ENCODE data around the gene SPATA2. TPM values are rescaled to one million over a fixed set of nuclear protein-coding genes. Genes with fewer than 3 reads are reported as not detected.
"Not testable (repeated sequence)": the region's sequence is repeated elsewhere in the genome, so short reads cannot be mapped to it uniquely, and the experiment has no call there.

The SPATA2 gene, protein sequence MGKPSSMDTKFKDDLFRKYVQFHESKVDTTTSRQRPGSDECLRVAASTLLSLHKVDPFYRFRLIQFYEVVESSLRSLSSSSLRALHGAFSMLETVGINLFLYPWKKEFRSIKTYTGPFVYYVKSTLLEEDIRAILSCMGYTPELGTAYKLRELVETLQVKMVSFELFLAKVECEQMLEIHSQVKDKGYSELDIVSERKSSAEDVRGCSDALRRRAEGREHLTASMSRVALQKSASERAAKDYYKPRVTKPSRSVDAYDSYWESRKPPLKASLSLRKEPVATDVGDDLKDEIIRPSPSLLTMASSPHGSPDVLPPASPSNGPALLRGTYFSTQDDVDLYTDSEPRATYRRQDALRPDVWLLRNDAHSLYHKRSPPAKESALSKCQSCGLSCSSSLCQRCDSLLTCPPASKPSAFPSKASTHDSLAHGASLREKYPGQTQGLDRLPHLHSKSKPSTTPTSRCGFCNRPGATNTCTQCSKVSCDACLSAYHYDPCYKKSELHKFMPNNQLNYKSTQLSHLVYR
- total RNA-seq (2014; rRNA removed; shearing (Covaris generic)) = 3.3 and 4.6 TPM in 2 replicates
- polyA plus RNA-seq (2015; cell fraction: cytosol; rRNA removed) = 13.0 and 14.3 TPM in 2 replicates
- 7.2 and 7.3 TPM in 2 replicates for polyA plus RNA-seq (2015; cell fraction: nucleus; rRNA removed)

DNA sequence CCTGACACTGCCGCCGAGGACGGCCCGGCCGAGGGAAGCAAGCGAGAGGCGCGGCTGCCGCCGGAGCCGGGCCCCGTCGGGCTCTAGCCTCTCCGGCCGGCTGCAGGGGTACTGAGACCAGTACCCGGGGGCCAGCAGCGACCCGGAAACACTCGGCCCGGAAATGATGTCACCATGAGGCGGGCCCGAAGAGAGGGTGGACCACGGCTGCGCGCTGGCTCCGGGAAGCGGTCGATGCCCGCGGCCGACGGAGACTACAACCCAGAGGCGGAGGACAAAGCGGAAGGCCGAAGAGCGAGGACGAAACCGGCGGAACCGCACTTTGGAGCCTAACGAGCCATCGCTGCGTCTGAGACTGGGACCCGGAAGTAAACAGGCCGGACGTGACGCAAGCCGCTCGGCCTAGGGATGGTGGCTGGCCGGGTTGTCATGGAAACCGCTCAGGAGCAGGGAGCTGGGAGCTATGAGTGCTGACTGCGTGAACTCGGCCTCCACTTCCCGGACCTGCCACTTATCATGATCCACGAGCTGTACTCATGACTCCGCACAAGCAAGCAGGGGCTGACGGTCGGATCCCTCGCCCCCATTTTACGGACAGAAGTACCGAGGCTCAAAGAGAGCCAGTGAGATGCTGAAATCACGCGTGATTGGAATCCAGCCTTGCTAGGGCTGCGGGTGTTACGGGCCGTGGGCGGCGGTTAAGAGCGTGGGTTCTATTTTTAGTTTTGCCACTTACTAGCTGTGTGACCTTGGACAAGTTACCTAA lies at the start of gene SPATA2:
Gene SPATA2 (minus strand): TSS at position 150 of the 766 bp plus-strand sequence. CDS start 7,039 bp downstream, outside the sequence.
- DNase-seq (ENCODE audit: low read depth, low spot score) = peak; percentile 98

DNA sequence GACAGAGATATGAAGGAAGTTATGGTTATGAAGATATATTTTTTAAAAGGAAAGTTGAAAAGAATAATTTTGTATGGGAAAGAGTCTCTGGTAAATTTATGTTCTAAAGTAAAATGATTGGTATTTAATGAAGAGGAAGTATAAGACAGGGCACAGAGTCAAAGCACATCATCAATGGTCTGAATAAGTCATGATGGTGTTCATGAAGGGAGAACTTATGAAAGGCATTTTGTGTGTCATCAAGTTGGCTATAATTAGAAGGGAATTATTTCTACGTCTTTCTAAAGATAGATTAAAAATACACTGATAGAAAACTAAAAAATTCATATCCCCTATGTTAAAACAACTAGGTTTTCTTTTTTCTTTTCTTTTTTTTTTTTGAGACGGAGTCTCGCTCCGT lies 46.1 kb upstream of the SPATA2 start:
- DNase-seq (ENCODE audit: low read depth, low spot score) = no peak
- in situ Hi-C loops (cut with HindIII; ENCODE audit: low pct_unique_long_range_greater_than_20kb, low sequenced_read_pairs) = no loop called here

More for the DNA sequence above, at the start of gene SPATA2:
- in situ Hi-C loops (cut with HindIII; ENCODE audit: low pct_unique_long_range_greater_than_20kb, low sequenced_read_pairs) = no loop called here

DNA sequence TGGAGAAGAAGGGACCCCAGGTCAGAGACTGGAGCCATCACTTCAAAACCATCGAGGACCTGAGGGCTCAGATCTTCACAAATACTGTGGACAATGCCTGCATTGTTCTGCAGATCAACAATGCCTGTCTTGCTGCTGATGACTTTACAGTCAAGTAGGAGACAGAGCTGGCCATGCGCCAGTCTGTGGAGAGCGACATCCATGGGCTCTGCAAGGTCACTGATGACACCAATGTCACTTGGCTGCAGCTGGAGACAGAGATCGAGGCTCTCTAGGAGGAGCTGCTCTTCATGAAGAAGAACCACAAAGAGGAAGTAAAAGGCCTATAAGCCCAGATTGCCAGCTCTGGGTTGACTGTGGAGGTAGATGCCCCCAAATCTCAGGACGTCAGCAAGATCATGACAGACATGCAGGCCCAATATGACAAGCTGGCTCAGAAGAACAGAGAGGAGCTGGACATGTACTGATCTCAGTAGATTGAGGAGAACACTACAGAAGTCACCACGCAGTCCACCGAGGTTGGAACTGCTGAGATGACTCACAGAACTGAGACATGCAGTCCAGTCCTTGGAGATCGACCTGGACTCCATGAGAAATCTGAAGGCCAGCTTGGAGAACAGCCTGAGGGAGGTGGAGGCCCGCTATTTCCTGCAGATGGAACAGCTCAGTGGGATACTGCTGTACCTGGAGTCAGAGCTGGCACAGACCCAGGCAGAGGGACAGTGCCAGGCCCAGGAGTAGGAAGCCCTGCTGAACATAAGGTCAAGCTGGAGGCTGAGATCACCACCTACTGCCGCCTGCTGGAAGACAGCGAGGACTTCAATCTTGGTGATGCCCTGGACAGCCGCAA lies 42.0 kb upstream of the SPATA2 start:
- DNase-seq (ENCODE audit: low read depth, low spot score) = peak; percentile 50
- in situ Hi-C loops (cut with HindIII; ENCODE audit: low pct_unique_long_range_greater_than_20kb, low sequenced_read_pairs) = not testable (repeated sequence)

DNA sequence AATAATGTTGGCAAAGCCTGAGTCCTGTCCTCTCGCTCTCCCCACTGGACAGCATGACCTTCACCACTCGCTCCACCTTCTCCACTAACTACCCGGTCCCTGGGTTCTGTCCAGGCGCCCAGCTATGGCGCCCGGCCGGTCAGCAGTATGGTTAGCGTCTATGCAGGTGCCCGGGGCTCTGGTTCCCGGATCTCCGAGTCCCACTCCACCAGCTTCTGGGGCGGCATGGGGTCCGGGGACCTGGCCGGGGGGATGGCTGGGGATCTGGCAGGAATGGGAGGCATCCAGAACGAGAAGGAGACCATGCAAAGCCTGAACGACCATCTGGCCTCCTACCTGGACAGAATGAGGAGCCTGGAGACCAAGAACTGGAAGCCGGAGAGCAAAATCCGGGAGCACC lies 41.4 kb upstream of the SPATA2 start:
- no peak for DNase-seq (ENCODE audit: low read depth, low spot score)
- in situ Hi-C loops (cut with HindIII; ENCODE audit: low pct_unique_long_range_greater_than_20kb, low sequenced_read_pairs) = no loop called here

DNA sequence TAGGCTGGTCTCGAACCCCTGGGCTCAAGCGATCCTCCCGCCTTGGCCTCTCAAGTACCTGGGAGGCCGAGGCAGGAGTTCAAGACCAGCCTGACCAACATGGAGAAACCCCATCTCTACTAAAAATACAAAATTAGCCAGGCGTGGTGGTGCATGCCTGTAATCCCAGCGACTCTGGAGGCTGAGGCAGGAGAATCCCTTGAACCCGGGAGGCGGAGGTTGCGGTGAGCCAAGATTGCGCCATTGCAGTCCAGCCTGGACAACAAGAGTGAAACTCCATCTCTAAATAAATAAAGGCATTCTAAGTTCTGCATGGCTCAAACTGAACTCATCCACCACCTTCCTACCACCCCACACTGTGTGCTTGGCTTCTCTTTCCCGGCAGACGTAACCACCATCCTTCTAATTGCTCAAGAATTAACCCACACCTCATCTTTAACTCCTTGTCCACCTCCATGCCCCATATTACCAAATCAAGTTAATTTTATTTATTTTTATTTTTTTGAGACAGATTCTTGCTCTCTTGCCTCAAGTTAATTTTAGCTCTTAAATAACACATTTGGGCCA lies 40.6 kb upstream of the SPATA2 start:
- DNase-seq (ENCODE audit: low read depth, low spot score); in situ Hi-C loops (cut with HindIII; ENCODE audit: low pct_unique_long_range_greater_than_20kb, low sequenced_read_pairs): not testable (repeated sequence)

DNA sequence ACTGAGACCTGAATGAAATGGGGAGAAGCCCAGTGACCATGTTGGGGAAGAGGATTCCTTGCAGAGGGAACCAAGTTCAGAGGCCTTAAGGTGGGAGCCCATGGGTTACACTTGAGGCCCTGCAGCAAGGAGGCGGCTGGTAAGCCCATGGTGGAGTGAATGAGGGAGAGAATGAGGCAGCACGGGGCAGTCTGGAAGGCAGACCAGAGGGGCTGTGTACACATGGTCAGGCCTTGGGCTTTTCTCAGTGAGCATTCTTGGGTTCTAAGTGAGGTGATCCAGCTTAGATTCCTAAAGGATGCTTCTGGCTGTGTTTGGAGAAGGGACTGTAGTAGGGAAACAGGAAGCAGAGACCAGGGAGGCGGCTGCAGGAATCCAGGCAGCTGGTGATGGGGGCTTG lies 39.8 kb upstream of the SPATA2 start:
- DNase-seq (ENCODE audit: low read depth, low spot score) = no peak
- in situ Hi-C loops (cut with HindIII; ENCODE audit: low pct_unique_long_range_greater_than_20kb, low sequenced_read_pairs) = no loop called here

DNA sequence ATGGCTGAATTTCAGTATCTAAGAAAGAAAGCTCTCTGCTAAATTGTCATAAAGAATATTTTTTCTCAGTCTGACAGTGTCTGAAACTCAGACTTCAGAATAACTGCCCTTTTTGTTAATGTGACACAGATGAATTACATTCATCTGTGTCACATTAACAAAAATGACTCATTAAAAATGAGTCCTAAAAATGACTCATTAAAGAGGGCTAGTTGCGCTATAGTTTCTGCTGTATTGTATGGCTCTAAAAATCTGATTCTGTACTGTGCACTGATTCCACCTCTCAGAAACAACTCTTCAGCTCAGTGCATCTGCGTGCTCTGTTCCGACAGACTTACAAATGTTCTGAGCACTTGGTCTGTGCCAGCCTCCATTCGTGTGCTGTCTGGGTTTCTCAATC lies 35.8 kb upstream of the SPATA2 start:
- in situ Hi-C loops (cut with HindIII; ENCODE audit: low pct_unique_long_range_greater_than_20kb, low sequenced_read_pairs) = no loop called here
- no peak for DNase-seq (ENCODE audit: low read depth, low spot score)

DNA sequence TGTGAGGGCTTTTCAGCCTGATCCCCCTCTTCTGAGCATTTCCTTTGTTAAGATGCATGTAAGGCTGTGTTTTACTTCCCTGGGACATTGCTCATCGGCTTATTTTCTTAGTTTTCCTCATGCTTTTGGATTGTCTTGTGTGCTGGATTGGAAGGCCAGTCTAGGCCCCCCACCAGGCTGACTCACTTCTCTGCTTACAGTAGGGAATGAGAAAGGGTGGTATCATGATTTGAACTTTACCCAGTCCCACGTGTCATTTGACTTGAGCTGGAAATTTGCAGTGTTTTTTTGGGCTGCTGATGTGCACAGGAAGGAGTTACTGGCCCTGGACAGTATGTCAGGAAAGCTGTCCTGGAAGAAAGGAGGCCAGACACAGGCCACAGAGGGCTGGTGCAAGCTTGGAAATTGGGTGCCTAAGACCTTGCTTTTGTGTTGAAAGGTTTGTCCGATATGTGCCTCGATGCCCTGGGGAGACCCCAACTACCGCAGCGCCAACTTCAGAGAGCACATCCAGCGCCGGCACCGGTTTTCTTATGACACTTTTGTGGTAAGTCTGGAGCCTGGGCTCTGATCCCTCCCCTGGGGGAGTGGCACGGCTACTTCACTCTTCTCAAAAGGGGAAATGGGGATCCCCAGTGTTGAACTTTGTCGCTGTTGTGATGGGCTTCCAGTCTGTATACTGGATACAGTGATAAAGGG lies 33.6 kb upstream of the SPATA2 start:
- in situ Hi-C loops (cut with HindIII; ENCODE audit: low pct_unique_long_range_greater_than_20kb, low sequenced_read_pairs) = no loop called here
- no peak for DNase-seq (ENCODE audit: low read depth, low spot score)

DNA sequence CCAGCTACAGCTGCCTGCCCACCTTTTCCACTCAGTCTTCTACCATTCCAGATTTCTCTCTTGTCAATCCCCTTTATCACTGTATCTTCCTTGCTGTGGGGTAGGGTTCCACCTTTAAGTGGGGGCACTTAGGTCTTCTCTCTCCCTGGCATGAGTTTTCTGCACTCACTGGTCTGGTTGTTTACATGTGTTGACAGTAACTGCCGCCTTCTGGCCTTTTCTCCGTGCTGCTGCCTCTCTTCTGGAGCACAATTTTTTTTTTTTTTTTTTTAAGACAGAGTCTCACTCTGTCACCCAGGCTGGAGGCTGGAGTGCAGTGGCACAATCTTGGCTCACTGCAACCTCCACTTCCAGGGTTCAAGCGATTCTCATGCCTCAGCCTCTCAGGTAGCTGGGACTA lies 32.8 kb upstream of the SPATA2 start:
- DNase-seq (ENCODE audit: low read depth, low spot score) = no peak
- in situ Hi-C loops (cut with HindIII; ENCODE audit: low pct_unique_long_range_greater_than_20kb, low sequenced_read_pairs) = no loop called here

DNA sequence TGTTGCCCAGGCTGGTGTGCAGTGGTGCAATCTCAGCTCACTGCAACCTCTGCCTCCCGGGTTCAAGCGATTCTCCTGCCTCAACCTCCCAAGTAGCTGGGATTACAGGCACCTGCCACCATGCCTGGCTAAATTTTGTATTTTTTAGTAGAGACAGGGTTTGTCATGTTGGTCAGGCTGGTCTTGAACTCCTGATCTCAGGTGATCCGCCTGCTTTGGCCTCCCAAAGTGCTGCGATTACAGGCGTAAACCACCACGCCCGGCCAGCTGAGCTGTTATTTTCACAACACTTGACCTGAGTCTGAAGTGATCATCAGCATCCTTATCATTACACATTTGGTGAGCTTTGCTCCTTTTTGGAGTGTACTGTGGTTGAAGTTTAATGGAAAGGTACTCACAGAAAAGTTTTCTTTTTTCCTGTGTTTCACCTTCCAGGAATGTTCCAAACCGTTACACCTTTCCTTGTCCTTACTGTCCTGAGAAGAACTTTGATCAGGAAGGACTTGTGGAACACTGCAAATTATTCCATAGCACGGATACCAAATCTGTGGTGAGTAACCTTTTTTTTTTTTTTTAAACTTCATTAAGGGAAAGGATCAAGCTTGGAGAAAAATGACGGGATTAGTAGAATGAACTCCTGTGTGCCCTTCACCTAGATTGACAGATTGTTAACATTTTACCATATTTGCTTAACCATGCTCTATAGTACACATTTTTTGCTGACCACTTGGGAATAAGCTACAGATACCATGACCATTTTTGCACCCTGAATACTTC lies 30.6 kb upstream of the SPATA2 start:
- in situ Hi-C loops (cut with HindIII; ENCODE audit: low pct_unique_long_range_greater_than_20kb, low sequenced_read_pairs) = no loop called here
- no peak for DNase-seq (ENCODE audit: low read depth, low spot score)

DNA sequence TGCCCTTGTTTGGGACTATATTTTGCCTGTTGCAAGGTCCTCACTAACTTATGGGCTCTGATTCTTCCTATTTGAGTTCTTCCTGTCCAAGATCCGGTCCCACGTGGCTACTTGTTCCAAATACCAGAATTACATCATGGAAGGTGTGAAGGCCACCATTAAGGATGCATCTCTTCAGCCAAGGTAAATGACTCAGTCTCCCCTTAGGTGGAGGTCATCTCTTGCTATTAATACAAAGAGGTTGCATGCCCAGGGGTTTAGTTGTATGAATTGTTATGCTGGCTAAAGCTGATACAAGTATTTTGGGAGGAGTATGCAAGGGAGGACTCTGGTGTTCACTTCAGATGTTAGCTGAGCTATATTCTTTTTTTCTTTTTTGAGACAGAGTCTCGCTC lies 30.0 kb upstream of the SPATA2 start:
- in situ Hi-C loops (cut with HindIII; ENCODE audit: low pct_unique_long_range_greater_than_20kb, low sequenced_read_pairs) = no loop called here
- DNase-seq (ENCODE audit: low read depth, low spot score) = no peak

DNA sequence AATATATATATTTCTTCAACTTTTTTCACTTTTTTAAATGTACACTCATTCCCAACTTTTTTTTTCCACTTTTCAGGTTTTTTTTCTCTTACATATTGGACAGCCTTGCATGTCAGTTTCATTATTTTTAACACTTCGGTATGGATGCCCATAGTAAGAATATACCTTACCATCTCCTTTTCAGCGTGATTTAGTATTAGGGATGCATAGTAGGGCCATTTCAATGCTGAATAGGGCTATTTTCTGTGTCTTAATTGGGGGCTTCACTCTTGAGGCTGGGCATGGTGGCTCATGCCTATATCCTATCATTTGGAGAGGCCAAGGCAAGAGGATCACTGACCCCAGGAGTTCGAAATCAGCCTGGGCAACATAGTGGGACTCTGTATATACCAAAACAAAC lies 27.6 kb upstream of the SPATA2 start:
- DNase-seq (ENCODE audit: low read depth, low spot score) = no peak
- in situ Hi-C loops (cut with HindIII; ENCODE audit: low pct_unique_long_range_greater_than_20kb, low sequenced_read_pairs) = no loop called here

DNA sequence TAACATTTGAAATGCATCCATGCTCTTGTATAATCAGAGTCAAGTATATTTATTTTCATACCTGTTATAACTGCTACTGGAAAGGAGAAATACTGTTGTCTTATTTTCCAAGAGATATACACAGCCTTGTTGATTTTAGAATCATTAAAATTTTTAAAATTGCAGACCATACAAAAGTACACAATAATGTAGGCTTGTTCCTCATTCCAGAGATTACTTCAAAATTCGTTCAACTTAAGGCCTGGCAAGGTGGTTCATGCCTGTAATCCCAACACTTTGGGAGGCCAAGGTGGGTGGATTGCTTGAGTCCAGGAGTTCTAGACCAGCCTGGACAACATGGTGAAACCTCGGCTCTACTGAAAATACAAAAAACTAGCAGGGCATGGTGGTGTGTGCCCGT lies 27.0 kb upstream of the SPATA2 start:
- in situ Hi-C loops (cut with HindIII; ENCODE audit: low pct_unique_long_range_greater_than_20kb, low sequenced_read_pairs) = no loop called here

DNA sequence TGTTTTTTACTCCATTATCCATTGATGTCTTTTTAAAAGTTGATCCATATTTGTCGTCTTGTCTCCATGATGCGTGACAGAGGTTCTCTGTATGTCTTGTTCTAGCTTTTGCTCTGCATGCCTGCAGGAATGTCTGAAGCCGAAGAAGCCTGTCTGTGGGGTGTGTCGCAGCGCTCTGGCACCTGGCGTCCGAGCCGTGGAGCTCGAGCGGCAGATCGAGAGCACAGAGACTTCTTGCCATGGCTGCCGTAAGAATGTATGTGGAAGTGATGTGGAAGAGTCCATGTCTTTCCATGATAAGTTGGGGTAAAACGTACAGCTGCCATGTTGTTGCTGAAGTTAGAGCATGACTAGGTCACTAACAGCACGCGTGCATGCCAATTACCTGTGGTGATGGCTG lies 26.1 kb upstream of the SPATA2 start:
- in situ Hi-C loops (cut with HindIII; ENCODE audit: low pct_unique_long_range_greater_than_20kb, low sequenced_read_pairs) = no loop called here
- no peak for DNase-seq (ENCODE audit: low read depth, low spot score)

More for the DNA sequence above, 27.0 kb upstream of the SPATA2 start:
- no peak for DNase-seq (ENCODE audit: low read depth, low spot score)

DNA sequence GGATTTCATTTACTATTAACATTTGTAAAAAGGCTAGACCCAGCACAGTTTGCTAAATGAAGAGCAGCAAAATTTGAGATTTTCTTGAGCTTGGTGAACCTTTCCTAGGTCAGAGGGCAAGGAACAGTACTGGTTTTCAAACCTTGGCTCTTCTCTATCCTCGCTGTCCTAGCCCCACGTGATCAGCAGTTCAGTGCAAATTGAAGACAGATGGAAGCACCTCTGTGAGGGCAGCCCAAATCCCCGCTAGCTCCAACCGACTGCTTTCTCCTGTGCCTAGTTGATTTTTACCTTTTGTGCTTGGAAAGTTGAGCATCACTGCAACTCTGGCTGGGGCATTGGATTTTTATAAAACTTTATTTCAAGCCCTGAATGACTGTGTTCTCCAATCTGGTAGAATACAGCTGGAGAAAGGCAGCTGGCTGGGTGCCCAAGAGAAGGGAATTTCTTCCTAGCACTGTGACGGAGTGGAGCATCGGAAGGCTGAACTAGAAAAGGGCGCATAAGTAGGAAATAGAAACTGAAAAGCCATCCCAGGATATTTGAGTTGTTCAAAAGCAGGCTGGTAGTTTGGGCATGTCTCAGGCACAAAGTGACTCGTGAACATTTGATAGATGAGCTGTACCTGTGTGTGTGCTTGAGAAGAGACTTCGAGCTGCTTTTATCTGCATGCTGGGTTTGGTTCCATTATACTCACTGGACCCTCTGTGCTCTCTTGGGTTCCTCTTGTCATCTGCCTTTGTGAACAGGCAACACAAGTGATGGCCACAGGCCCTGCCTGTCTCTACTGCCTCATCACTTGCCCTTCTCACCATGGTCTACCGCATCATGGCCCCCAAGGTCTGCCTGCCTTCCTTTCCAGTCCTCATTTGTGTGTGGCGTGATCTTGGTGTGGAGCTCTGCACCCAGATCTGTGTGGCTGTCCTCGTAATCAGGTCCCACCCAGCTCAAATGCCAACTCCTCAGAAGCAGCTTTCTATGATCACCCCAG lies 23.1 kb upstream of the SPATA2 start:
- in situ Hi-C loops (cut with HindIII; ENCODE audit: low pct_unique_long_range_greater_than_20kb, low sequenced_read_pairs) = no loop called here
- DNase-seq (ENCODE audit: low read depth, low spot score) = no peak

All from SK-MEL-5 (cell line).